Activated CD4-positive, alpha-beta T cell treated with anti-CD3 and anti-CD28 coated beads, Interleukin-2, amount 50 U/mL, for 48 hours (primary cell): ENCODE data around the gene PET100.

Experiments used
- DNase-seq, 2 experiments: peaks; one replicate each; pipeline ENCODE4 v3.0.0-alpha.2; 2020

The PET100 gene, protein sequence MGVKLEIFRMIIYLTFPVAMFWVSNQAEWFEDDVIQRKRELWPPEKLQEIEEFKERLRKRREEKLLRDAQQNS

DNA sequence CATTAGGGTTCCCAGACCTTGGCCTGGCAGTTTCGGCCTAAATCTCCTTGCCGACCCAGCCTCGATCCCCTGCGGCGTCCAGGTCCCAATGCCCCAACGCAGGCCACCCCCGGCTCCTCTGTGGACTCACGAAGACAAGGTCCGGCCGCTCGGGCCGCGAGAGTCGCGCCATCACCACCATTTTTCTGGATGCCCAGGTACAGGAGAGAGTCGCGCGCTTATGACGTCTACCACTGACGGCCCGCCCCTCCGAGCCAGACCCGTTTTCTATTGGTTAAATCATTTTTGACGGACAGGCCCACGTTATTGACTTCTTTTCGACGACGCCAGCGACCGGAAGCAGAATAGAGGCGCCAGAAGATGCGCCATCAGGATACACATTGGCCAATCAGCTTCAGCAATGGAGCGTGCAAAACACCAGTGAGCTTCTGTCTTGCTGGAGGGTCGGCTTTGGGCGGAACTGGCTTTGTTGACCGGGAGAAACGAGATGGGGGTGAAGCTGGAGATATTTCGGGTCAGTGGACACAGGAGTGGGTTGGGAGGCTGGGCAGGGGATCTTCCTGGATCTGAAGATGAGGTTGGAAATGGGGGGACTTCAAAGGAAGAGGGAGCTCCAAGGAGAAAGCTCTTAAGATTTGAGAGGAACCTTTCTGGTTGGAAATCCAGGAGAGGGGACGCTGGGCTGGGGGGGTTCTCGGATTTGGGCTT, at the start of gene PET100, which contains the start of gene XAB2:
PET100 (plus strand) TSS at position 447 of the 708 bp plus-strand sequence; CDS start at position 488, 41 bp downstream.
XAB2 (minus strand) TSS at position 199 of the 708 bp plus-strand sequence; CDS start at position 181, 18 bp downstream.
- DNase-seq, result peak; percentile 91 to 94

DNA sequence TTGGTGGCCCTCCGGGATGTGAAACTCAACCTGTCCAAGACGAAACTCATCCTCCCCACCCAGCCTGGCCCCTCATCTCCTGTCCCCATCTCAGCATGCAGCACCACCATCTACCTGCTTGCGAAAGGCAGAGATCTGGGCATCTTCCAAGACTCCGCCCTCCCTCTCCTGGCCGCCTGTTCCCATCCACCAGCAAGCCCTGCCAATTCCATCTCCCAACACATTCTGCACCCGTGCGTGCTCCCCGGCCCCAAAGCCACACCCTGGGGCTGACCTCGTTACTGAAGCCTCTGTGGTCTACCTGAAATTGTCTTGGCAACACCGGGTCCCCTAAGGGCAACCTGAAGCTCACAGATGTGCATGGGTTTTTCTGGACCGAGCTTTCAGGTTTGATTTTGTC, 47.1 kb upstream of the PET100 start:
- no peak for DNase-seq

DNA sequence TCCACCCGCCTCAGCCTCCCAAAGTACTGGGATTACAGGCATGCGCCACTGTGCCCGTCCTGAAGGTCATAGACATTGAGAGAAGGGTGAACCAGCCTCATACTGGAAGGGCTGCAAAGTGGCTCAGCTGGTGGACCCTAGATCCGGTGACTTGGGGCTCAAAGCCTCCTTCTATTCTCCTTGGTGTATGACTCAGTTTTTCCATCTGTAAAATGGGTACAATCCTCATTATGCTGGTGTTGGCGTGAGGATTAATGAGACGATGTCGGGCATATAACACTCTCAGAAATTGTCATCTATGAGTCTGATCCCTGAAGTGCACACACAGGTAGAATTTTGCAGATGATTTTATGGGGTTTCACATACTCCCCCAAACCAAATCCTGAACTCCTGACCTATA, 39.8 kb upstream of the PET100 start:
- no peak for DNase-seq

DNA sequence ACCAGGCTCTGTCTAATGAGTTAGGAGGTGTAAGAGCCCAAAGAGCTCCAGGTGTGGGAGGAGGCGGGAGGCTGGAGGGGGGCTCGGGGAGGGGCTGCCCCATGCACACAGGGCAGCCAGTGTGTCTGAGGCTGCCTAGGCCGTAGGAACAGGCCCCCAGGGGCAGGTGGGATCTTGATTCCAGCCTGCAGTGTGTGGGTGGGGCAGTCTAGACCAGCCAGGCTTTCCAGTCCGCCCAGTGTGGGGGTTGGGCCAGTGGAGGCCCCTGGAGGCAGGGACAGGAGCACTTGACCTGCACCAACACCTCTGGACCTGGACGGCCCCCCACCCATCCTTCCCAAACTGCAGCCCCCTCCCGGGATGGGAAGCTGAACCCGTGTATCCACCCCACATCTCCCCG, 39.3 kb upstream of the PET100 start:
- DNase-seq, result no peak

DNA sequence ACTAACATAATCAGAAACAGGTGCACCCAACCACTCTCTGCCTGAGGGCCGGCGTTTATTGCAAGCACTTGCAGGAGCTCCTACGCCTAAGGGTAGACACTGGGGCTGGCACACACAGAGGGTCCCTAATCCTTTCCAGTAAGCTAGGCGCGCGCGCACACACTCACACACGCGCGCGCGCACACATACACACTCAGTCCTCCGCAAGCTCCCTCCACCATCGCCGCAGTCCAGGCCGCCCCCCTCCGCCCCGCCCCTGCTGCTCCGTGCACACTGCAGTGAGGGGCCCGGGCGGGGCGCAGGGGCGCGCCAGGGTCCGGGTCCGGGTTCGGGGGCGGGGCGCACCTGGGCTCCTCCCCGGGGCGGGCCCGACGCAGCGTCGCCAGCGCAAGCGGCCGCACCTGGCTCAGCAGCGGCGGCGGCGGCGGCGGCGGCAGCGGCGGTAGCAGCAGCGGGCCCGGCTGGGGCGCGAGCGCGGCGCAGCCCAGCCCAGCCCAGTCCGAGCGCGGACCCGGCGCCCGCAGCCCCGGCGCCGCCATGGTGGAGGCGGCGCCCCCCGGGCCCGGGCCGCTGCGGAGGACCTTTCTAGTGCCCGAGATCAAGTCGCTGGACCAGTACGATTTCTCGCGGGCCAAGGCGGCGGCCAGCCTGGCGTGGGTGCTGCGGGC, 34.0 kb upstream of the PET100 start, which contains the start of gene CAMSAP3:
CAMSAP3 (plus strand) TSS at position 398 of the 668 bp plus-strand sequence; CDS start at position 538, 140 bp downstream.
- peak; percentile 32 to 44 for DNase-seq

DNA sequence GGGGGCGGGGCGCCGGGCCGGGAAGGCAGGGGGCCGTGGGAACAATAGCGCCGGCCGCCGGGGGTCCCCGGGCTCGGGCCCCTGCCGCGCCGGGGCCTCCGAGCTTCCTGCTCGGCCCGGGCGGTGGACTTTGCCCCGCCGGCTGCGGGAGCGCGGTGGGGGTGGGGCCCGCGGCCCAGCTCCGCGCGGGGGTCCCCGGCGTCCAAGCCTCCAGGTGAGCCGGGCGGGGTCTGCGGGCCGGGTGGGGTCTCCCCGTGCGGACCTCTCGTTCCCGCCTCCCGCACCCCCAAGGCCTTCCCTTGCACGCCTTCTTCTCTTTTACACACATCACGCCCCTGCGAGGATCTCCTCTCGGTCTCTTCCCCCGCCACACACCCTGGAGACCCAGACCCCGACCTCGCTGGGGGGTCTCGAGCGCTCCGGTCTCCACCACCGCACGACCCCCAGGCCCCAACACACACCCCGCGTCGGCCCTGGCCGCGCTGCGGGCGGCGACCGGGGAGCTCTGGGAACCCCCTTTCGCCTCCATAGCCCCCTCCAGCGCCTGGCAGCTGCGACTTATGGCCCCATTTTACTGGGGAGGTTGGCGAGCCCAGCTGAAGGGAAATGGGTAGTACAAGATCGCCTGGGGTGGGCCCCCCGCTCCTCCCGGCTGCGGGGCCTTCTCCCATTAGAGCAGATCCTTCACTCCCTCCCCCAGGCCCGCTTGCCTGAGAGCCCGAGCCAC, 33.2 kb upstream of the PET100 start:
- DNase-seq, result no peak

DNA sequence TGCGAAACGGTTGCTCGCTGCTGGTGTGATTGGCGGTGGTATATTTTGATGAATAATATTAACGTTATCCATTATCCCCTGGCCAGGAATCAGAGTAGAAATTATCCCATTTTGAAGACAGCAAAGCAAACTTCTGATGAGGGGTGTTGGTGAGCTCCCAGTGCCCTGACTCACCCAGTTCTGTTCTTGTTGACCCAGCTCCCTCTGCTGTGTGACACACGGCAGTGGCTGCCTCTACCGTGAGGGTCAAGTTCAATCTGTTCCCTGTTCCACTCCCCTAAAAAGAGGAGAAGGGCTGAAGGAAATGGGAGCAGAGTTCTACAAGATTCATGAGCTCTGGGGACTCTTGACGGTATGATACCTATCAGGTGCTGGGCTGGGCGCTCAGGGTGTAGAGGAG, 31.9 kb upstream of the PET100 start:
- DNase-seq, result no peak

DNA sequence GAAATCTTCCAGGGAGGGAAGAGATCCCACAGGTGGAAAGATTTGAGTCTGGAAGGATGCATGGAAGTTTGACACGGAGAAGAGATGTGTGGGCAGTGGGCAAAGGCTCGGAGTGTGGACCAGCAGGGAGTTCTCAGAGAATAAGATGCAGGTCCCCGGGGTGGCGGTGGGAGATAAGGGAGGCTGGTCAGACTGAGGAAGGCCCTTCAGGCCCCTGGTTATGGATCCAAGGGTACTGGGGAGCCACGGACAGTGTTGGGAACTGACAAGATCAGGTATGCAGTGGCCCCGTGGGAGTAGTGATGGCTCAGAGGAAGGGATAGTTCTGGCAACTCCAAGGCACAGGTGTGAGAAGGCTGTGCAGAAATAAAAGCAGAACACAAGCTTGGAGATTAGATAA, 31.4 kb upstream of the PET100 start:
- DNase-seq, result no peak

DNA sequence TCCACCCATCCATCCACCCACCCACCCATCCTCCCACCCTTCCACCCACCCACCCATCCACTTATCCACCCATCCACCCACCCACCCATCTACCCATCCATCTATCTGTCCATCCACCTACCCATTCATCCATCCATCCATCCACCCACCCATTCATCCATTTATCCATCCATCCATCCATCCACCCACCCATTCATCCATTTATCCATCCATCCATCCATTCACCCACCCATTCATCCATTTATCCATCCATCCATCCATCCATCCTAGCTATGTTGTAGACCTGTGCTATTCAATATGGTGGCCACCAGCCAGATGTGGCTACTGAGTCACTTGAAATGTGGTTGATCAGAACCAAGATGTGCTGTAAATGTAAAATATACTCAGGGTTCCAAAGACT, 28.9 kb upstream of the PET100 start:
- no peak for DNase-seq

DNA sequence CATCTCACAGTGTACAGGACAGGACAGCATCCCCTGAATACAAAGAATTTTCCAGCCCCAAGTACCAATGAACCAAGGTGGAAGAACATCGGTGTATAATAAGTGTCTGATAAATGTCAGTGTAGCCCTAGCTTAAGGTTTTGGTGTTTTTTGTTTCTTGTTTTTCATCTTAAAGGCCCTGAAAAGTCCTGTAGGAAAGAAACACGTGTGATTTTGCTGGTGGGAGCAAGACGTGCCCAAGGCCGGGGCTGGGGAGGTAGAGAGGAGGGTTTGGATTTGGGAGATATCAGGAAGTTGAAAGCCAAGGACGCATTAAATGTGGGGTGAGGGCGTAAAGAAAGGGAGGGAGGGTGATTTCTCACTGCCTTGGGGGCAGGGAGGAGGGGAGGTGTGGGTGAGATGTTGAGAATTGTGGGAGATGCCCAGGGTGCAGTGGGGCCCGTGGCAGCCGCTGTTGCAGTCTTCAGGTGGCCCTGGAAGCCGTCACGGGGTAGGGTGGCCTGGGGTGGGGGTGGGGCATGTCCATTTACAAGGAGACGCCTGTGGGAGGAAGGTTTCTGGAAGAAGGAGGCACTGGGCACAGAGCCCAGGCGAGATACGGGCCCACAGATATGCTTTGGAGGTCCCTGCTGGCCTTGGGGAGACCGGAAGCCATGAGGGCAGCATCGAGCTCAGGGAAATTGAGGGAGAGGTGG, 27.2 kb upstream of the PET100 start:
- DNase-seq, result no peak

DNA sequence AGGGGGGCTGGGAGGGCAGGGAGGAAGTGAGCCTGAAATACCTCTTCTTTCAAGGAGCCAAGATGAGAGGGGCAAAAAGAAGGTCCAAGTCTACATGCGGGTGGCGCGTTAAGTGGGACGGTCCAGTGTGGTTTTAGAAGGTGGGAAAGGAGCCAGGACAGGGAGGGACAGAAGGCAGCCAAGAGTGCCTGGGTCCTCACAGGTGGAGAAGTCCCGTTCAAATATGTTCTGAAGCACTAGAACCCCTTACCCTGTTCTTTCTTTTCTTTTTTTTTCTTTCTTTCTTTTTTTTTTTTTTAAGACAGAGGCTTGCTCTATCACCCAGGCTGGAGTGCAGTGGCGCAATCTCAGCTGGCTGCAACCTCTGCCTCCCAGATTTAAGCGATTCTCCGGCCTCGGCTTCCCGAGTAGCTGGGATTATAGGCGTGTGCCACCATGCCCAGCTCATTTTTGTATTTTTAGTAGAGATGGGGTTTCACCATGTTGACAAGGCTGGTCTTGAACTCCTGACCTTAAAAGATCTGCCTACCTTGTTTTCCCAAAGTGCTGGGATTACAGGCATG, 26.6 kb upstream of the PET100 start:
- DNase-seq, result no peak

DNA sequence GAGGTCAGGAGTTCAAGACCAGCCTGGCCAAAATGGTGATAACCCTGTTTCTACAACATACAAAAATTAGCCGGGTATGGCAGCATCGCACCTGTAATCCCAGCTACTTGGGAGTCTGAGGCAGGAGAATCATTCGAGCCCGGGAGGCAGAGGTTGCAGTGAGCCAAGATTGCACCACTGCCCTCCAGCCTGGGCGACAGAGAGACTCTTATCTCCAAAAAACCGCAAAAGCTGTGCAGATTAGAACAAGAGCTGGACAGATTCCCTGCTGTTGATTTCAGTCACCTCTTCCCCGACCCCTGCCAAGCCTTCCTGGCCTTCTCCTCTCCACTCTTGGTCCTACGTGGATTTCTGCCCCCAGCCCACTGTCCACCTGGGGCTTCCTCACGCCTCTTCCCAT, 25.7 kb upstream of the PET100 start:
- no peak for DNase-seq

DNA sequence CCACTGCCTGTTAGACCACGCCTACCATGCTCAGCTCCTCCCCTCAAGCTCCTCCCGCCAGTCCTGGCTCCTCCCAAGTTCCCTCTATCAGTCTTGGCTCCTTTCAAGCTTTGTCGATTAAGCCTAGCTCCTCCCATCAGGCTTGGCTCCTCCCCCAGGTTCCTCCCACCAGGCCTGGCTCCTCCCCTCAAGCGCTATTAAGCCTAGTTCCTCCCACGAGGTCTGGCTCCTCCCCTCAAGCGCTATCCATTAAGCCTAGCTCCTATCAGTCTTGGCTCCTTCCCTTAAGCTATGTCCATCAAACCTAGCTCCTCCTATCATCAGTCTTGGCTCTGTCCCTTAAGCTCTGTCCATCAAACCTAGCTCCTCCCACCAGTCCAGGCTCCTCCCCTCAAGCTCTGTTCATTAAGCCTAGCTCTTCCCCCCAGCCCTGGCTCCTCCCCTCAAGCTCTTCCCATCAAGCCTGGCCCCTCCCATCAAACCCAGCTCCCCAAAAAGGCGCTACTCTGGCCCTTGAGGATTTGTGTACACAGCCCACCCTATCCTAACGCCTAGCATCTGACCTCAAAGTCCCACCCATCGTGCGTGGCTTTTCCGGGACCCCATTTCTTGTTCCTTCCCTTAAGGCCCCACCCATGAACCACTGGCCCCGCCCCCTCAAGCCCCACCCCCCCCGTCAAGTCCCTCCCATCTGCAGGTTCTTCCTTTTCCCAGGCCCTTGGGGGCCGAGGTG, 23.9 kb upstream of the PET100 start:
- peak; percentile 42 to 45 for DNase-seq

DNA sequence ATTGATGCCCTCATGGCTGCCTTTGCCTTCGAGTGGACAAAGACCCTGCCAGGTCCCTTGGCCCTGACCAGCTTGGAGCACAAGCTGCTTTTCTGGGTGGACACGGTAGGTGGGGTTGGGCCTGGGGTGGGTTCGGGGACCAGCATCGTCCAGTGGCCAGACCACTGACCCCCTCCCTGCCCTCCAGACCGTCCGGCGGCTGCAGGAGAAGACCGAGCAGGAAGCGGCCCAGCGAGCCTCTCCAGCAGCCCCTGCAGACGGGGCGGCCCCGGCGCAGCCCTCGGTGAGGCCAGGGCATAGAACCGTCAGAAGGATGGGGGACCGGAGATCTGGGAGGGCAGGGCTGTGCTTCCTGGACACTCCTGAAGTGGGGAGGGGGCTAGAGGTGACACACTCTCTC, 23.3 kb upstream of the PET100 start:
- no peak for DNase-seq

DNA sequence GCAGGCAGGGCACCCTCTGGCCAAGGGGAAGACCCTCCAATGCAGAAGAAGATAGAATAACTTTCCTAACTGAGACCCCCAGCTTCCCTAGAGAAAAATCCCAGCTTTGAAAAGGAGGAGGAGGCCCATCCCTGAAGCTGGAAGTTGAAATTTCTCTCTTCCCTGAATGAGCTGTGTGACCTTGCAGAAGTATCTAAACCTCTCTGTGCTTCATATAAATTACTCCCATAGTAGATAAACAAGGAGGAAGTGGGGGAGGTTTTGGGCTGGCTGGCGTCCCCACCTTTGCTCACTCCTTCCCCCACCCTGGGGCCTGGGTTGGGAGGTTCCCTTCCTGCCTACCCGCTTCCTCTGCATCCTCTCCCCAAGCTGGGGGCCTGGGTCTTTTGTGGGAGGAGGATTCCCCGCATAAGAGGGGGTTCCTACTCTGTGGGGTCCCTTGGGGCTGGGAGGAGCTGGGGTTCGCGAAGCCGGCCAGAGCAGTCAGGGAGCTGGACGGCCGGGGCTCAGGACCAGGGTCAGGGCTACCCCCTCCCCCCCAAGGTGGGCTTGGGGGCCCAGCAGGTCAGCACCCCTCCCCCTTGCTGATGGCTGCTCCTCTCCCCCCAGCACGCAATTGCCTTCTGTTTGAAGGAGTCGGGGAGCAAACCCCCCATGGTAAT, 22.2 kb upstream of the PET100 start:
- DNase-seq, result no peak

DNA sequence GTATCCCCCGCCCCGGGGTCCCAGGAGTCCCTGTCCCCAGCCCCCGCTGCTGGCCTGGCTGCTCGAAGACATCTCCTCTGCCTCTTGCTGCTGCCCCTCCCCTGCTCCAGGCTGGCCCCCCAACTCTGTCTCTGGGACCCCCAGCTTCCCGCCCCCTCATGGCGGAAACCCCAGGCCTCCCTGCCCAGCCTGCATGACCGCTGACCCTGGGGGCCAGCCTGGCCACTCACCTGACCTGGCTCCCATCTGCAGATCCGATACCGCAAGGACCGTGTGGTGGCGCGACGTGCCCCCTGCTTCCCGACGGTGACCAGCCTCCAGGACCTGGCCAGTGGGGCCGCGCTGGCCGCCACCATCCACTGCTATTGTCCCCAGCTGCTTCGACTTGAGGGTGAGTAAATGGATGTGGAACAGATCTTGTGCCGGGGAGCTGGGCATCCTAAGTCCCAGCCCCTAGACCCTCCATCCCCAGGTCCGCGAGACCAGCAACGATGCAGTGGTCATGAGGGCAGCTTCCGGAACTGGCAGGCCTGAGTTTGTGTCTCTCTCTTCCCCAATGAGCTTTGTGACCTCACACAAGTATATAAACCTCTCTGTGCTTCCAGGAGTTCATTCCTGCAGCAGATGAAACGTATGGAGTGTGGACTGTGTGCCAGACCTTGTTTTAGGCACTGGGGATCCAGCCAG, 21.6 kb upstream of the PET100 start:
- DNase-seq, result no peak

DNA sequence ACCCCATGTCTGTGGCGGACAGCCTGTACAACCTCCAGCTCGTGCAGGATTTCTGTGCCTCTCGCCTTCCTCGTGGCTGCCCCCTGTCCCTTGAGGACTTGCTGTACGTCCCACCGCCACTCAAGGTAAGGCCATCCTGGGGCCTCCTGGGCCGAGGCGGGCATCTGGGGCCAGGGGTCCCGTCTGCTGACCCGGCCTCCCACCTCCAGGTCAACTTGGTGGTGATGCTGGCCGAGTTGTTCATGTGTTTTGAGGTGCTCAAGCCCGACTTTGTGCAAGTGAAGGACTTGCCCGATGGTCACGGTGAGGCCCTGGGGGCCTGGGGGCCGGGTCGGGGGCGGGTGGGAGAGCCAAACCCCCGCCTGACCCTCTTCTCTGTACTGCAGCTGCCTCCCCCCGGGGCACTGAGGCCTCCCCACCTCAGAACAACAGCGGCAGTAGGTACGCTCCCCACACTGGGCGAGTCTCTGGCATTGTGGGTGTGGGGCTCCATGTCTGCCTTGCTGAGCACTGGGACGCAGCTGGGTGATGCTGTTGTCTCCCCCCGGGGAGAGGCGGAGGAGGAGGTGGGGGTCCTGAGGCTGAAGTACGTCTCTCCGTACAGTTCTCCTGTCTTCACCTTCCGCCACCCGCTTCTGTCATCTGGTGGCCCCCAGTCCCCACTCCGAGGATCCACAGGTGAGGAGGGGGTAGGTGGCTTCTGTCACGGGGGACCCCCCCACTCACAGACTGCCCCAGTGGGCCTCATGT, 18.9 kb upstream of the PET100 start:
- DNase-seq, result no peak

DNA sequence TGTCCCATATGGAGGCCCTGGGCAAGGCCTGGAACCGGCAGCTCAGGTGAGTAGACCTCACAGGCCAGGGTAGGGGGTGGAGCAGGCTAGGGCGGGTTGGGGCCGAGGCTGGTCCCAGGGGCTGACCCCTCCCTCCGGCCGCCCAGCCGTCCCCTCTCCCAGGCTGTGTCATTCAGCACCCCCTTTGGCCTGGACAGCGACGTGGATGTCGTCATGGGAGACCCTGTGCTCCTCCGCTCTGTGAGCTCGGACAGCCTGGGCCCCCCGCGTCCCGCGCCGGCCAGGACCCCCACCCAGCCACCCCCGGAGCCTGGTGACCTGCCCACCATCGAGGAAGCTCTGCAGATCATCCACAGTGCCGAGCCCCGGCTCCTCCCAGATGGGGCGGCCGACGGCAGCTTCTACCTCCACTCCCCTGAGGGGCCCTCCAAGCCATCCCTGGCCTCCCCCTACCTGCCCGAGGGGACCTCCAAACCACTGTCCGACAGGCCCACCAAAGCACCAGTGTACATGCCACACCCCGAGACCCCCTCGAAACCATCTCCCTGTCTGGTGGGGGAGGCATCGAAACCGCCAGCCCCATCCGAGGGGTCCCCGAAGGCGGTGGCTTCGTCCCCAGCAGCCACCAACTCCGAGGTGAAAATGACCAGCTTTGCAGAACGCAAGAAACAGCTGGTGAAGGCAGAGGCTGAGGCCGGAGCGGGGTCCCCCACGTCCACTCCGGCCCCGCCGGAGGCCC, 17.9 kb upstream of the PET100 start:
- DNase-seq, result no peak
